K562 (cell line): ENCODE data around the gene CENPI. TPM values are rescaled to one million over a fixed set of nuclear protein-coding genes. Genes with fewer than 3 reads are reported as not detected.

Experiments
- ASH1L ChIP-seq: fragments of 450-650 bp; IDR thresholded peaks from 2 replicates; pipeline ENCODE4 v1.6.1; 2018; ENCODE audit warnings: borderline replicate concordance, mild to moderate bottlenecking, low read depth; ENCODE audit not compliant: partially characterized antibody
- C11orf30 ChIP-seq: fragments of 450-650 bp; IDR thresholded peaks from 2 replicates; pipeline ENCODE4 v1.6.1; 2016; ENCODE audit warnings: low read depth, mild to moderate bottlenecking
- GABPA ChIP-seq: fragments of 200-800 bp; sonication (Bioruptor generic); conservative IDR thresholded peaks from 2 replicates; pipeline ENCODE4 v1.6.1; 2016; ENCODE audit warnings: low read depth, missing genetic modification characterization, missing compliant biosample characterization
- GATA2 ChIP-seq: sonication (generic); formaldehyde crosslinking; IDR thresholded peaks from 2 replicates; pipeline ENCODE4 v1.4.0; 2020; ENCODE audit warnings: mild to moderate bottlenecking, missing genetic modification reagents
- ILF3 ChIP-seq: fragments of 450-650 bp; IDR thresholded peaks from 2 replicates; pipeline ENCODE4 v1.6.1; 2018; ENCODE audit warnings: antibody characterized with exemption, mild to moderate bottlenecking, moderate library complexity, borderline replicate concordance
- MYBL2 ChIP-seq, 2 experiments: fragments of 450-650 bp in 1 of 2; sonication (generic) in 1 of 2; formaldehyde crosslinking in 1 of 2; IDR thresholded peaks; 2 replicates each; pipeline versions ENCODE4 v1.6.1 to v1.8.1; 2017 to 2022; ENCODE audit warnings: borderline replicate concordance in 1 of 2, inconsistent platforms in 1 of 2, low read depth in 1 of 2, mild to moderate bottlenecking in 1 of 2, missing genetic modification reagents in 1 of 2, moderate library complexity in 1 of 2
- NFYB ChIP-seq: IDR thresholded peaks from 2 replicates; pipeline ENCODE4 v1.6.1; 2011; ENCODE audit warnings: mild to moderate bottlenecking, moderate library complexity; ENCODE audit not compliant: insufficient read length; ENCODE audit errors: extremely low read depth
- NUFIP1 ChIP-seq: fragments of 450-650 bp; IDR thresholded peaks from 2 replicates; pipeline ENCODE4 v1.6.1; 2018; ENCODE audit not compliant: partially characterized antibody
- POLR2B ChIP-seq: fragments of 450-650 bp; IDR thresholded peaks from 2 replicates; pipeline ENCODE4 v1.6.1; 2018; ENCODE audit warnings: low read depth; ENCODE audit not compliant: partially characterized antibody
- PYGO2 ChIP-seq: fragments of 450-650 bp; IDR thresholded peaks from 2 replicates; pipeline ENCODE4 v1.6.1; 2016; ENCODE audit warnings: mild to moderate bottlenecking, missing genetic modification characterization, moderate library complexity, missing compliant biosample characterization
- SPI1 ChIP-seq: IDR thresholded peaks from 2 replicates; pipeline ENCODE4 v1.6.1; 2011; ENCODE audit warnings: low read depth, low read length, control low read depth, borderline replicate concordance
- ZFP36 ChIP-seq: fragments of 150-350 bp; IDR thresholded peaks from 2 replicates; pipeline ENCODE4 v1.6.1; 2018; ENCODE audit warnings: low read length, low read depth; ENCODE audit not compliant: partially characterized antibody
- ZNF165 ChIP-seq: fragments of 250-450 bp; sonication (Bioruptor Pico); IDR thresholded peaks from 2 replicates; pipeline ENCODE4 v1.4.0; 2020; ENCODE audit warnings: borderline replicate concordance
- ZNF586 ChIP-seq: fragments of 450-650 bp; formaldehyde crosslinking; conservative IDR thresholded peaks from 2 replicates; pipeline ENCODE4 v1.4.0; 2020; ENCODE audit warnings: mild to moderate bottlenecking, moderate library complexity
- ZNF695 ChIP-seq: fragments of 450-650 bp; formaldehyde crosslinking; IDR thresholded peaks from 2 replicates; pipeline ENCODE4 v1.4.0; 2020; ENCODE audit warnings: mild to moderate bottlenecking, moderate library complexity
- polyA plus RNA-seq, 8 experiments: library from polyadenylated mRNA; depleted of rRNA in 4 of 8; stranded (reverse) in 5 of 8; unstranded in 3 of 8; fragments of >200 nt; fragmentation: Nextera tagmentation in 2 of 8; fragmentation: Illumina TruSeq in 1 of 8; extraction: Ambion mirVana in 2 of 8; extraction: Trizol in 1 of 8; gene quantifications; 2 replicates each; pipeline versions ENCODE4 v1.2.1 to v1.2.3, GENCODE V29; 2011 to 2014; ENCODE audit warnings: inconsistent platforms in 1 of 8, missing spikeins in 1 of 8
- total RNA-seq, 7 experiments: library from RNA; depleted of rRNA in 6 of 7; stranded (reverse); fragments of >200 nt in 6 of 7; fragmentation: Illumina TruSeq in 2 of 7; extraction: Trizol in 2 of 7; gene quantifications; 2 replicates each; pipeline versions ENCODE4 v1.2.1 to v1.2.3, GENCODE V29; 2011 to 2021; ENCODE audit warnings: low replicate concordance in 1 of 7
- TF ChIP-seq, protein P1 (sequence below), 2 experiments: fragments of 450-650 bp; IDR thresholded peaks; 2 replicates each; pipeline ENCODE4 v1.6.1; 2016; ENCODE audit warnings: mild to moderate bottlenecking in 2 of 2, borderline replicate concordance in 1 of 2, low read depth in 1 of 2, moderate library complexity in 1 of 2
- TF ChIP-seq, protein P2 (sequence below): fragments of 450-650 bp; IDR thresholded peaks from 2 replicates; pipeline ENCODE4 v1.6.1; 2016; ENCODE audit warnings: antibody characterized with exemption

The CENPI gene
- total and polyA plus RNA-seq, 9 of the 15 experiments (the other 6 are each of a cell fraction or from before 2014, with no cell fraction given) = 6.6 to 23.5 (median 14.9) TPM

DNA sequence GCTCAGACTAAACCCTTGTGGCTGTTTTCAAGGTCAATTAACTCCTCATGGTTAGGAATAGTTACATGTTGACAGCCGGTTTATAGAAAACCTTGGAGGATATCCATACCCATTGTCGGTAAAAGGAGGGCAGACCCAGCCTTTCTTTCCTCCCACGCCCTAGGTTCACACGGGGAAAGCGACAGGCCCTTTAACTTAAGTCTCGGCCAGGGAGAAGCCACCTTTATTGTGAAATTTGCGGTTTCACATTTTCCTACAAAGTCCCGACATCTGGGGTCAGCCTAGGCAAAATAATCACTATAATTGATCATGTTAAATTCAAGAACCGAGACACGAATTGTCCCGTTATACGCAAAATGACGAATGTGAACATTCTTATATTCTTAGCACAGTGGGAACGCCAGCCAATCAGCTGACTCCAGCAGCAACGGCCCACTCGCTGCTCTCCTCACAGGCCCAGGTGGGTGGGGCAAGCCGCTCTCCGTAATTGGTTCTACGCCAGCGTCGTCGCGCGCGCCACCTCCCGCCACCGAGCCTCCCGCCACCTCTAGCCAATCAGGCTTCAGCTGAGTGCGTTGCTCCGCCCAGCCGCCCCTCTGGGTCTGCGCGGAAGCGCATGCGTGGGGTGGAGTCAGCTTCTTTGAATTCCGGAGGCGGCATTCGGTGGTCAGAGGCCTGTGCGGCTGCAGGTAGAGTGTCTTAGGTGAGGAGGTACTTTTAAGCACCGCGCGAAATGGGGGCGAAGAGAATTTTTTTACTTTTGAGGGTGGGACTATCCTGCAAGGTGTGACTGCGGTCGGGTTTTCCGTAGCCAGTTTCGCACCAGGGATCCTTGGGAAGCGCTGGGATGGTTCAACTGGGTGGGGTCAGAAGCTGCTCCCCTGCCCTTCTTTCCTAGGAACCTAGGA, at the start of gene CENPI (continued):
- TF ChIP-seq, protein P1, sequence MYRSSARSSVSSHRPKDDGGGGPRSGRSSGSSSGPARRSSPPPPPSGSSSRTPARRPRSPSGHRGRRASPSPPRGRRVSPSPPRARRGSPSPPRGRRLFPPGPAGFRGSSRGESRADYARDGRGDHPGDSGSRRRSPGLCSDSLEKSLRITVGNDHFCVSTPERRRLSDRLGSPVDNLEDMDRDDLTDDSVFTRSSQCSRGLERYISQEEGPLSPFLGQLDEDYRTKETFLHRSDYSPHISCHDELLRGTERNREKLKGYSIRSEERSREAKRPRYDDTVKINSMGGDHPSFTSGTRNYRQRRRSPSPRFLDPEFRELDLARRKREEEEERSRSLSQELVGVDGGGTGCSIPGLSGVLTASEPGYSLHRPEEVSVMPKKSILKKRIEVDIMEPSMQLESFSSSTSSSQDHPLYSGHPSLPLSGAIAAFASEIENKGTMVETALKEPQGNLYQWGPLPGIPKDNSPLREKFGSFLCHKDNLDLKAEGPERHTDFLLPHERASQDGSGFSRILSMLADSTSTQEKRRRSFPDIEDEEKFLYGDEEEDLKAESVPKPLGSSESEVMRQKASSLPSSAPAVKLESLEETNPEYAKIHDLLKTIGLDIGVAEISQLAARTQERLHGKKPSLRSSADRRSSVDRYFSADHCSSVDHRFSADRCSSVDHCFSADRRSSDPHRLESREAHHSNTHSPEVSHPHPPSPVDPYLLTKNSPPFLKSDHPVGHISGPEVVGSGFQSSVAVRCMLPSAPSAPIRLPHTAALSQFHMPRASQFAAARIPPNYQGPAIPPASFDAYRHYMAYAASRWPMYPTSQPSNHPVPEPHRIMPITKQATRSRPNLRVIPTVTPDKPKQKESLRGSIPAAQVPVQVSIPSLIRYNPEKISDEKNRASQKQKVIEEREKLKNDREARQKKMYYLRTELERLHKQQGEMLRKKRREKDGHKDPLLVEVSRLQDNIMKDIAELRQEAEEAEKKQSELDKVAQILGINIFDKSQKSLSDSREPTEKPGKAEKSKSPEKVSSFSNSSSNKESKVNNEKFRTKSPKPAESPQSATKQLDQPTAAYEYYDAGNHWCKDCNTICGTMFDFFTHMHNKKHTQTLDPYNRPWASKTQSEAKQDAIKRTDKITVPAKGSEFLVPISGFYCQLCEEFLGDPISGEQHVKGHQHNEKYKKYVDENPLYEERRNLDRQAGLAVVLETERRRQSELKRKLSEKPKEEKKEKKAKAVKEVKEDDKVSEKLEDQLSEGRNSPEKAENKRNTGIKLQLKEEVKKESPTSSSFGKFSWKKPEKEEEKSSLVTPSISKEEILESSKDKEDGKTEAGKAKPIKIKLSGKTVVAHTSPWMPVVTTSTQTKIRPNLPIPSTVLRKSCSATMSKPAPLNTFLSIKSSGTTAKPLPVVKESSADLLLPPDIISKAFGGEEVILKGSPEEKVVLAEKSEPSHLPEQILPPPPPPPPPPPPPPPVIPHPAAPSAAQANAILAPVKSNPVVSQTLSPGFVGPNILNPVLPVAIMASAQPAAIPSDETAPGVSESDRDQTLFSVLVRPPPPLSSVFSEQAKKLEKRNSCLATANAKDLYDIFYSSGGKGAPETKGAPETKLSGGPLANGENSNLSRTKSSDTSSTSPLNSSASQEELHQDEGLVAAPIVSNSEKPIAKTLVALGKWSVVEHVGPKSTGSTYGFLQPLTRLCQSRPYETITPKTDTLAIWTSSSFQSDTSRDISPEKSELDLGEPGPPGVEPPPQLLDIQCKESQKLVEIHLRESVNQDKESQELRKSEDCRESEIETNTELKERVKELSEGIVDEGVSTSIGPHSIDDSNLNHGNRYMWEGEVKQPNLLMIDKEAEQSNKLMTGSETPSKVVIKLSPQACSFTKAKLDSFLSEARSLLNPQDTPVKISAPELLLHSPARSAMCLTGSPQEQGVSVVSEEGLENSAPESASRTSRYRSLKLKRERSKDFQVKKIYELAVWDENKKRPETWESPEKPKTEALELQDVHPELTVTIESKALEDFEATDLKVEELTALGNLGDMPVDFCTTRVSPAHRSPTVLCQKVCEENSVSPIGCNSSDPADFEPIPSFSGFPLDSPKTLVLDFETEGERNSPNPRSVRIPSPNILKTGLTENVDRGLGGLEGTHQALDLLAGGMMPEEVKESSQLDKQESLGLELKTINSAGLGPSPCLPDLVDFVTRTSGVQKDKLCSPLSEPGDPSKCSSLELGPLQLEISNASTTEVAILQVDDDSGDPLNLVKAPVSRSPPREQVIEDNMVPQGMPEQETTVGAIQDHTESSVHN (IDR thresholded peaks at IDR 0.05; ENCODE audit: borderline replicate concordance in 1 of 2, low read depth in 1 of 2) = no peak
- TF ChIP-seq ASH1L (peak; percentile 37), ZFP36 (no peak), MYBL2 (IDR thresholded peaks at IDR 0.05; ENCODE audit: low read depth) (peak; percentile 83), MYBL2 (CRISPR knock-in tag; IDR thresholded peaks at IDR 0.05; ENCODE audit: borderline replicate concordance) (no peak), SPI1 (no peak), ZNF695 (CRISPR knock-in tag) (no peak), GATA2 (CRISPR knock-in tag) (no peak), GABPA (tag) (no peak), ILF3 (no peak), NUFIP1 (no peak), PYGO2 (tag) (no peak), C11orf30 (peak; percentile 54; the same call in 1 of the 2 replicates), ZNF165 (CRISPR knock-in tag) (no peak), NFYB (peak; percentile 77), POLR2B (peak; percentile 62), ZNF586 (CRISPR knock-in tag) (no peak)
- TF ChIP-seq, protein P2, sequence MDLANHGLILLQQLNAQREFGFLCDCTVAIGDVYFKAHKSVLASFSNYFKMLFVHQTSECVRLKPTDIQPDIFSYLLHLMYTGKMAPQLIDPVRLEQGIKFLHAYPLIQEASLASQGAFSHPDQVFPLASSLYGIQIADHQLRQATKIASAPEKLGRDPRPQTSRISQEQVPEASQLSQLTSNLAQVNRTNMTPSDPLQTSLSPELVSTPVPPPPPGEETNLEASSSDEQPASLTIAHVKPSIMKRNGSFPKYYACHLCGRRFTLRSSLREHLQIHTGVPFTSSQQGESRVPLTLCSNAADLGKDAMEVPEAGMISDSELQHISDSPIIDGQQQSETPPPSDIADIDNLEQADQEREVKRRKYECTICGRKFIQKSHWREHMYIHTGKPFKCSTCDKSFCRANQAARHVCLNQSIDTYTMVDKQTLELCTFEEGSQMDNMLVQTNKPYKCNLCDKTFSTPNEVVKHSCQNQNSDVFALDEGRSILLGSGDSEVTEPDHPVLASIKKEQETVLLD = peak; percentile 93
